GM19468 (cell line): ENCODE data around the gene LBR.

ENCODE experiments used
- ATAC-seq: cut with Tn5 transposase; IDR thresholded peaks from one replicate; pipeline ENCODE4 v1.9.1; 2021; ENCODE audit warnings: mild to moderate bottlenecking, moderate library complexity, moderate number of reproducible peaks; ENCODE audit not compliant: unreplicated experiment; ENCODE audit errors: extremely low read depth

The LBR gene

DNA sequence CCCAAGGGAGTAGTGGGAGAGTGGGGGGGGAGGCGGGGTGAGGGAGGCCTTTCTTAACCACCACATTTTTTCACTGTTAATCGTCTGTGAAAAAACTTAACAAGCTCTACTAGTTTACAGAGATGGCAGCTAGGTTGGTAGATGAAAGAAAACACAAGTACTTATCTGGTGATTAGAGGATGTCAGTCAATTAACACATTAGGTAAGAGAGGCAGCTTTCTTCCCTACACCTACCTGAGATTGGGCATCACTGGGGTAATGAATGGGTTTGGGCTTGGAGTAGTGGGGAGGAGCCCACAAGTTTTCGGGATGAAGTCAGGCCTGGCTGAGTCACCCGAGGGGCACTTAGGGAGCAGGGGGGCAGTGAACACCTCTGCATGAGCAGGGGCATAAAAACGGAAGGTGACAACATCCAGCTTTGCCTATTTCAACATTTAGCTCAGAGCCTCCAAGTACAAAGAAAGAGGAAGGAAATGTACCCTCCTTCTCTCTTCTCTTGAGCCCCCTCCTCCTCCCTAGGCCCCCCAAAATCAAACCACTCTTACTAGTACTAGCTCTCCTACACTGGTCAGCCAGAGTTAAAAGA, 2.5 kb downstream of the LBR start:
- no peak for ATAC-seq

DNA sequence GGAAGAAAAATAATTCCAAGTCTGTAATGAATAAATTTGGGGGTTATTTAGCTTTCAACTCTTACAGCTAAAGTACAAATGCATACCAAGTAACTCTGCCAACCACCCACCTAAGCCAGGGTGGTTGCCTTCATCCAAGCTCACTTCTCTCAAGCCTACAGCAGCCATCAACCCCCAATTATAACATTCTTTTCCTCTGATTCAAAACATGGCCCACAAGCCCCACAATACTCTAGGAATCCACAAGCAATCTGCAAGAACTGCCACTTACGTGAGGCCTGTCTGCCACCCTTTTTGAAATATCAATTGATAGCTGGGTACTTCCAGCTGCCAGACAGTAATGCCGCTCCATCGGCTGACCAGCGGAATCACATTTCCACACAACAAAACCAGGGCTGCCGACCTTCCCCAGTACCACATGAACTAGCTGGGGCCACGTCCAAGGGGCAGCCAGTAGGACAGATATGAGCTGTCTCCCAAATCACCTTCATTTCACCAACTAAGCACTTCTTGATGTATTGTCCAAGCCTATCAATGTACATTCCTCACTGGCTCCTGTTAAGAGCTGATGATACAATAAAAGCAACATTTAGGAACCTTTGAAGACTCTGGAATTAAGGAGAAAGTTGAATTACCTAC, 3.2 kb downstream of the LBR start:
- ATAC-seq, result no peak

GRCh38 chr1:225423518-225423855, 4.4 kb downstream of the LBR start:
- ATAC-seq, result no peak

GRCh38 chr1:225422795-225423517, 4.9 kb downstream of the LBR start:
- ATAC-seq, result no peak

DNA sequence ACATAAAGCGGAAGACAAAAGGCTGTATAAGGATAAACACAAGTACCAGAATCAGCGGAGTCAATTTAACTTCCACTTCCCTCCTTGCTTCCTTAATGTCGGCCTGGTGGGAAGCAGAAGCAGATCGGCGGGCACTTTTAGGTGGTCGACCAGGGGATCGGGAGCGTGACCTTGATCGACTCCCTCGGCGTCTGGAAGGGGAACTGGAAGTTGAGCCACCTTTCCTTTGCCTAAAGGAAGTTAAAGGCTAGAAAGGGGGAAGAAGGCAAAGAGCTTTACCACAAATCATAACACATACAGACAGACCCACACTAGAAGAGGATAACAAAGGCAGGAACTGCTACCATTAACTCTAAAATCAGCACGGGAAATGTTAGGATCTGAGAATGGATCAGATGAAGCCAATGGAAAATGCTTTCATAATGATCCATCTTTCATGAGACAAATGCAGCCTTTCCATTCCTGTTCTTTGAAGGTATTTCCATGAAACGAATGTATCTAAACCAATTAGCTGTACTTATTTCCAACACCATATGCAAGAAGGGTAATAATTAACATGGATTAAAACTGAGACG, 5.7 kb downstream of the LBR start:
- no peak for ATAC-seq

GRCh38 chr1:225418598-225418997, 9.2 kb downstream of the LBR start:
- ATAC-seq, result no peak

- no peak for ATAC-seq
These were observed 9.8 kb downstream of the LBR start for GRCh38 chr1:225418059-225418458.

GRCh38 chr1:225415967-225416745, 11.7 kb downstream of the LBR start:
- no peak for ATAC-seq

GRCh38 chr1:225415307-225415706, 12.5 kb downstream of the LBR start:
- no peak for ATAC-seq

DNA sequence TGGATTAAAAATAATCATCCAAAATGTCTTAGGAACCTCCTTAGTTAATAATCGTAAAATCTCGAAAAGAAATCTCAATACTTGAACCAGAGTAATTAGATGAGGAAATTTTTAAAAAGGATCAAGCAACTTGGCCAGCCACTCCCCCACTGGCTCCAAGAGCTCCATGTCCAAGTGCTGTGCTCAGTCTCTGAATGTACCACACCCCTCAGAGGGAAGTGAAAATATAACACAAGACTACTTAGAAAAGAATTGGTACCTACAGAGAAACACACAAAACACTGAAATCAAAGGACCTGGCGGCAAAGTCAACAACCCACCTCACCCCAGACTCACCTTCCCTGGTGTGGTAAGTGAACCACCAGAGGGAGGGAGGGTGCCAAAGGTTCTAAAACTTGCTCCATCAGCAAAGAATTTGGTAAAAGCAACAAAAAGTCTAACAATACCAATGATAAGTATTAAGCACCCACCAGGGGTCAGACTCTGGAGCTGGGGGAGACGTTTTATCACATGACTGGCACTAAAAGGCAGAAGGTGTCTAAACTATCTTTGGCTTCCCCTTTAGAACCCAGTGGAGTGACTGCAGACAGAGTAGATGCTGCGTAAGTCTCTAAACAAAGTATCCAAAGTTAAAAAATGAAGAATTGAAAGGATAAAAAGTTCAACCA, 14.0 kb downstream of the LBR start:
- ATAC-seq, result no peak

GRCh38 chr1:225412803-225413351, 15.0 kb downstream of the LBR start:
- no peak for ATAC-seq

DNA sequence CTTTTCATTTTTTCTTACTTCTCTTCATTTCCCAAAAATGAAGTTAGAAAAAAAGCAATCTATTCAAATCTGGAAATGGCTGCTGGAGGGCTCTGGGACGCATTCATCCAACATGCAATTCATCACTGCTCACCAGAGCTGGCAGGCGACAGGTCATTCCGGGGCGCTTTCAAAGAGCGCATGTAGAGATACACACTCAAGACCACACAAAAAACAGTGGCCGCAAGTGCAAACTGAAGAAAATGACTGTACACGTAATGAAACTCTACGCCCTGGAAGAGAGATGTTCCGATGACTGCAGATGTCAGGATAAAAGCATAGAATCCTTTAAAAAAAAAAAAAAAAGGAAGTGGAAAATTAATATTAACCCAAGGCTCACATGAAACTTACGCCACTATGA, 15.5 kb downstream of the LBR start:
- ATAC-seq, result no peak

DNA sequence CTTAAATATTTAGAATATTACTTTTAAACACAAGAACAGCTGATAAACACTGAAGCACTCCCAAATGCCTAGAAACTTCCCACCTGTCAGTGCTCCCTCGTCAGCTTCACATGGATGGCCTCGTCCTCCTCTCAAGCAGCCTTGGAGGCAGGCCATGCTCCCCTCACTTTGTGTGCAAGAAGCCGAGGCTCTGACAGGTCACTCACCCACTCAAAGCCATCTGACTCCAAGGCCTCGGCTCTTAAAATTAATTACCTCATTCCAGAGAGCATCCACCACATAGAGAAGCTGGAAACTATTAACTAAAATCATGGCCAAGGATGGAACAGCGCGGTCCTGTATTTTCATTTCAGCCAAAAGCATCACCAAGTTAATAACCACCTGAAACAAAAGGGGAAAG, 17.8 kb downstream of the LBR start:
- no peak for ATAC-seq

GRCh38 chr1:225409051-225409450, 18.8 kb downstream of the LBR start:
- no peak for ATAC-seq

DNA sequence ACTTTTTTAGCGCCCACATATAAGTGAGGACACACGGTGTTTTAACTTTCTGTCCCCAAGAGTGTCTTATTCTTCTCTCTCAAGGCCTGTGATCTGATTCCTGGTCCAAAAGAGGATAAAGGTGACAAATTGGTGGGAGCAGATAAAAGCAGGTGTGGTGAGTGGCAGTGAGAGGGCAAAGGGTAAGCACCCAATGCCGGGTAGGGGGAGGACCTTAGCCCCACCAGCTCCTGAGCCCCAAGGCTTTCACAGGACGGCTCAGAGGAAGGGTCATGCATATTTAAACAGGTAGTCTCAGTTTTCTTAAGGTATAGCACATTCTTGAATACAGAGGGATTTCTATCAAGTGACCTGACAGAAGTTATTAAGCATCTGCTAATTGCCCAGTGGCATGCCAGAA, 19.6 kb downstream of the LBR start:
- ATAC-seq, result no peak

GRCh38 chr1:225407755-225408154, 20.1 kb downstream of the LBR start:
- ATAC-seq, result no peak

DNA sequence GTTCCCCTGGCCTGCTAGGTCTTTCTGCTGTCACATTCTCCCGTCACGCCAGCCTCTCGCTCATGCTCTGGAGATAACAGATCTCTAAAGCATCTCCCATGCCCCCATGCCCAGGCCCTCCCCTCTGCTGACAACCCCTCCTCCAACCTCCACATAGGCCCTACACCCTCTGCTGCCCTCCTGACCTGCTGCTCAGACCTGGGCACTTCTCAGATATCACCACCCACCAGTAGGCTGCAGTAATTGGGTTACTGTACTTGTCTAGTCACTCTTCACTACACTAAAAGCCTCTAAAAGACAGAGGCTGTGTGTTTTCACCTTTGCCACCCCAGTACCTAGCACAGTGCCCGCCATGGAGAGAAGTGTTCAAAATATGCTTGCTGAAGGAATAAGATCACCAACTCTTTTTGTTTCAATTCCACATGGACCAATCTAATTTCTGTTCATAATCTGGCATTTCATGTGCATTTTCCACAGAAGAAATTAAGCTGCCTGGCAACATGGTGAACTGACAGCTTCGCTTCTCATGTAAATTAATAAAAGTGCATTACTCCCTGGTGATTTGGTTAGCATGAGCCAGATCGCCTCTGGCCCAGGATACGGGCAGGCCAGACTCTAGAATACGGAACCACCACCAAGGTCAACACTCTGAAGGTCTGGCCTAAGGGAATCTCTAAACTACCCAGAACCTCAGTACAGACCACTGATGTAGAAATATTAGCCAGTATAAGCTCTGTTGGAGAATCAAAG, 20.7 kb downstream of the LBR start:
- ATAC-seq, result no peak

DNA sequence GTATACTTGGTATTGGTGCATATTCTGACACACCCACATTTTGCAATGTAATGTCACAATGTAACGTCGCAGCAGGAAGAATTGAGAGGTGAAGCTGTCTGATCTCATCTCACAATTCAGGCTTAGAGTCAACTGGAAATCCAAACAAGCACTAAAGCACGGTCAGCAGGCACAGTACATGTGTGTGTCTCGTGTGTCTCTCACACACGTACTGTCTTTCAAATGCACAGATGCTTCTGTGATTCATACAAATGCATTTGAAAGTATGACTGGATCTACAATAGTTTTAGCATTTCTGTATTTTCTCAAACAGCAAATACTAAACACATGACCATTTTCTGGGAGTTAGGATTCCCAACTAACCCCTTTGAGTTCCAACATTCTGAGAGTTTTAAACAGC, 26.9 kb downstream of the LBR start:
- no peak for ATAC-seq

- ATAC-seq, result no peak
These were observed 31.5 kb downstream of the LBR start for GRCh38 chr1:225396357-225396756.
